HCT116 (cell line): ENCODE results near the gene RNASEL. TPM values are rescaled to one million over a fixed set of nuclear protein-coding genes. Genes with fewer than 3 reads are reported as not detected.

Source experiments
- ATAC-seq: fragments of 200-7000 bp; cut with Tn5 transposase; 2 replicates; pipeline ENCODE4 v1.9.1; 2020; ENCODE audit warnings: mild to moderate bottlenecking, moderate library complexity
- BruUV-seq: library from RNA; stranded (reverse); fragments of 400-500 nt; replicated peaks from 2 replicates; lab custom pipeline; 2021; lab: Mats Ljungman, UMichigan
- CTCF ChIA-PET: fragments of 300-600 bp; sonication (Branson Sonifier 250); formaldehyde crosslinking; loops from one replicate; lab custom pipeline; 2021; ENCODE audit warnings: antibody characterized with exemption; lab: Charles Lee
- POLR2A ChIA-PET: fragments of 300-600, 350-600 bp; sonication (Branson Sonifier 250); formaldehyde crosslinking; loops from one replicate; lab custom pipeline; 2021; ENCODE audit warnings: antibody characterized with exemption; lab: Charles Lee
- RAD21 ChIA-PET, 2 experiments: fragments of 300-600 bp; sonication (Branson Sonifier 250); formaldehyde crosslinking; loops; one replicate each; lab custom pipeline; 2023; ENCODE audit warnings: low total read pairs in 2 of 2; ENCODE audit not compliant: uncharacterized antibody in 2 of 2, unreplicated experiment in 2 of 2, low non-redundant PET in 1 of 2; lab: Charles Lee
- DNase-seq: peaks from one replicate; pipeline ENCODE4 v3.0.0-alpha.2; 2010; ENCODE audit warnings: low read depth, low spot score
- H2AFZ ChIP-seq: fragments of 200-600 bp; shearing (Covaris generic), sonication (generic); 2 replicates; pipeline ENCODE4 v1.6.1; 2017; ENCODE audit warnings: low read depth, mixed run types, mixed read lengths, antibody characterized with exemption, low read length; ENCODE audit not compliant: poor library complexity, severe bottlenecking
- H3K27ac ChIP-seq: 2 replicates; pipeline ENCODE4 v1.5.1; 2012; ENCODE audit warnings: low read depth, low read length
- H3K27me3 ChIP-seq: fragments of 200-600 bp; sonication (generic); 2 replicates; pipeline ENCODE4 v1.6.1; 2016; ENCODE audit warnings: mixed run types, low read length, mixed read lengths; ENCODE audit not compliant: insufficient read depth
- H3K36me3 ChIP-seq, 2 experiments: fragments of 200-500 bp in 1 of 2; fragments of 200-600 bp in 1 of 2; sonication (Bioruptor generic) in 1 of 2; sonication (generic) in 1 of 2; 2 replicates each; pipeline versions ENCODE4 v1.5.1 to v1.6.1; 2014 to 2016; ENCODE audit warnings: low read length in 2 of 2, inconsistent platforms in 1 of 2, mixed read lengths in 1 of 2, mixed run types in 1 of 2; ENCODE audit not compliant: insufficient read depth in 2 of 2, control insufficient read depth in 1 of 2
- H3K4me1 ChIP-seq, 2 experiments: fragments of 200-600 bp in 1 of 2; sonication (generic) in 1 of 2; 2 replicates each; pipeline versions ENCODE4 v1.5.1 to v1.6.1; 2012 to 2017; ENCODE audit warnings: low read length in 2 of 2, inconsistent platforms in 1 of 2, mild to moderate bottlenecking in 1 of 2, mixed read lengths in 1 of 2, mixed run types in 1 of 2, moderate library complexity in 1 of 2; ENCODE audit not compliant: insufficient read depth in 2 of 2, control insufficient read depth in 1 of 2
- H3K4me2 ChIP-seq: fragments of 200-600 bp; sonication (generic); 2 replicates; pipeline ENCODE4 v1.6.1; 2017; ENCODE audit warnings: mixed run types, low read length, mixed read lengths
- H3K4me3 ChIP-seq, 2 experiments: fragments of 200-600 bp in 1 of 2; sonication (generic) in 1 of 2; replicated peaks in 1 of 2; 2 replicates each; pipeline ENCODE4 v1.5.1; 2011 to 2016; ENCODE audit warnings: low read length in 2 of 2, control low read depth in 1 of 2, low read depth in 1 of 2, mild to moderate bottlenecking in 1 of 2, mixed read lengths in 1 of 2, mixed run types in 1 of 2
- H3K79me2 ChIP-seq: fragments of 200-600 bp; sonication (generic); 2 replicates; pipeline ENCODE4 v1.6.1; 2017; ENCODE audit warnings: mild to moderate bottlenecking, mixed run types, low read length, moderate library complexity, mixed read lengths; ENCODE audit not compliant: insufficient read depth
- H3K9ac ChIP-seq: fragments of 200-600 bp; sonication (generic); 2 replicates; pipeline ENCODE4 v1.6.1; 2016; ENCODE audit warnings: low read length, mixed read lengths
- H3K9me2 ChIP-seq: fragments of 200-600 bp; sonication (generic), shearing (Covaris generic); 2 replicates; pipeline ENCODE4 v1.6.1; 2017; ENCODE audit warnings: mixed run types, mild to moderate bottlenecking, moderate library complexity; ENCODE audit not compliant: insufficient read depth
- H3K9me3 ChIP-seq, 2 experiments: fragments of 200-500 bp in 1 of 2; fragments of 200-600 bp in 1 of 2; sonication (Bioruptor generic) in 1 of 2; sonication (generic) in 1 of 2; 2 replicates each; pipeline ENCODE4 v1.6.1; 2014 to 2017; ENCODE audit warnings: low read length in 2 of 2, mixed read lengths in 2 of 2, inconsistent platforms in 1 of 2, low read depth in 1 of 2, mild to moderate bottlenecking in 1 of 2, mixed run types in 1 of 2, moderate library complexity in 1 of 2; ENCODE audit not compliant: control insufficient read depth in 1 of 2, insufficient read depth in 1 of 2
- H4K20me1 ChIP-seq: fragments of 200-600 bp; sonication (generic), shearing (Covaris generic); 2 replicates; pipeline ENCODE4 v1.6.1; 2017; ENCODE audit warnings: mixed run types, mild to moderate bottlenecking, moderate library complexity; ENCODE audit not compliant: insufficient read depth
- CBX3 ChIP-seq: IDR thresholded peaks from 2 replicates; pipeline ENCODE4 v1.6.1; 2012; ENCODE audit warnings: low read depth
- EGR1 ChIP-seq: IDR thresholded peaks from 2 replicates; pipeline ENCODE4 v1.6.1; 2012; ENCODE audit warnings: low read depth
- EZH2 ChIP-seq: fragments of 200-600 bp; sonication (generic); IDR thresholded peaks from 2 replicates; pipeline ENCODE4 v1.6.1; 2017; ENCODE audit warnings: antibody characterized with exemption, mixed run types
- POLR2AphosphoS5 ChIP-seq: IDR thresholded peaks from 2 replicates; pipeline ENCODE4 v1.6.1; 2011; ENCODE audit warnings: mild to moderate bottlenecking, low read depth, low read length, moderate library complexity
- SIN3A ChIP-seq: IDR thresholded peaks from 2 replicates; pipeline ENCODE4 v1.6.1; 2012; ENCODE audit warnings: low read depth
- SP1 ChIP-seq: IDR thresholded peaks from 2 replicates; pipeline ENCODE4 v1.6.1; 2012; ENCODE audit warnings: low read depth
- SRF ChIP-seq: IDR thresholded peaks from 2 replicates; pipeline ENCODE4 v1.6.1; 2012; ENCODE audit warnings: low read depth
- intact Hi-C: fragments of 100-400 bp; cut with micrococcal nuclease; formaldehyde crosslinking; loops from 2 replicates; pipeline ENCODE4 v1.10.0; 2022
- total RNA-seq: library from RNA; stranded (reverse); gene quantifications from one replicate; pipeline ENCODE4 v1.2.1, GENCODE V29; 2021; ENCODE audit not compliant: unreplicated experiment
- TF ChIP-seq, protein P1 (sequence below): IDR thresholded peaks from 2 replicates; pipeline ENCODE4 v1.6.1; 2011; ENCODE audit warnings: mild to moderate bottlenecking, low read length, moderate library complexity; ENCODE audit not compliant: insufficient replicate concordance; ENCODE audit errors: extremely low read depth

RNASEL gene
- total RNA-seq, 1 experiment from 2014 or later: 2.9 TPM

DNA sequence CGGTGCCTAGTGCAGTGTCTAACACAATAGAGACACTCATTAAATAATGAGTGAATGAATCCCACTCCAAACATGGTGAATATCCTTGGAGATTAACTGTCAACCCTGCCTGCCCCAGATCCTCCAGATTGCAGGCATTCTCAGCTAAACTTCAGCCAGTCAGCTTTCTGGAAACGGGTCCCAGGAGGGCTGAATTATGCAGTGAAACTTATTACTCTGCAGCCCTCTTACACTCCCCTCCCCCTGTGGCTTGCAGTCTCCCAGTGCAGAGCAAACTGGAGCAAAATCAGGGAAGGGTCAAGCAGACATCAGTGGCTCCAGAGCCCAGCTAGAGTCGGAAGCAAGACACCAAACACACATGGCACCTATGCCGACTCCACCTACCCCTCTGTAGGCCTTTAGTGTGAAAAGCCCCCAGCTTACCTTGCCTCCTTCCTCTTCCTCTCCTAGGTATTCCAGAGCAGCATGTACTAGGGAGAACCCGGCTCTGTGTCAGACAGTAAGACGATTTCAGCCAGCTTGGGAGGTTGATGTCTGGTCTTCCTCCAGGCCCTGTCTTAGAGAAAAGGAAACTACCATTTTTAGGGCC lies 21.6 kb upstream of the RNASEL start:
- no peaks in the 10 kb centered on the region for H3K4me1 ChIP-seq
- POLR2A ChIA-PET: no interaction called here
- no TSS peak for BruUV-seq
- CTCF ChIA-PET: no interaction called here
- no peak for DNase-seq
- ATAC-seq: no peak
- intact Hi-C loops: no loop called here
- H3K9me2 ChIP-seq: no peaks in the 10 kb centered on the region
- H3K4me3 ChIP-seq: no peak overlapping the region
- no peak overlapping the region for H3K4me2 ChIP-seq
- TF ChIP-seq EGR1 (no peak), EZH2 (no peak), POLR2AphosphoS5 (no peak), SRF (no peak), SP1 (no peak), CBX3 (no peak), SIN3A (no peak)
- TF ChIP-seq, protein P1, sequence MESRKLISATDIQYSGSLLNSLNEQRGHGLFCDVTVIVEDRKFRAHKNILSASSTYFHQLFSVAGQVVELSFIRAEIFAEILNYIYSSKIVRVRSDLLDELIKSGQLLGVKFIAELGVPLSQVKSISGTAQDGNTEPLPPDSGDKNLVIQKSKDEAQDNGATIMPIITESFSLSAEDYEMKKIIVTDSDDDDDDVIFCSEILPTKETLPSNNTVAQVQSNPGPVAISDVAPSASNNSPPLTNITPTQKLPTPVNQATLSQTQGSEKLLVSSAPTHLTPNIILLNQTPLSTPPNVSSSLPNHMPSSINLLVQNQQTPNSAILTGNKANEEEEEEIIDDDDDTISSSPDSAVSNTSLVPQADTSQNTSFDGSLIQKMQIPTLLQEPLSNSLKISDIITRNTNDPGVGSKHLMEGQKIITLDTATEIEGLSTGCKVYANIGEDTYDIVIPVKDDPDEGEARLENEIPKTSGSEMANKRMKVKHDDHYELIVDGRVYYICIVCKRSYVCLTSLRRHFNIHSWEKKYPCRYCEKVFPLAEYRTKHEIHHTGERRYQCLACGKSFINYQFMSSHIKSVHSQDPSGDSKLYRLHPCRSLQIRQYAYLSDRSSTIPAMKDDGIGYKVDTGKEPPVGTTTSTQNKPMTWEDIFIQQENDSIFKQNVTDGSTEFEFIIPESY: no peak
- RAD21 ChIA-PET: no interaction called here
- no peak overlapping the region for H2AFZ ChIP-seq
- H3K27me3 ChIP-seq: no peaks in the 10 kb centered on the region
- no peaks in the 10 kb centered on the region for H3K9me3 ChIP-seq
- no peaks in the 10 kb centered on the region for H3K79me2 ChIP-seq
- no peaks in the 10 kb centered on the region for H4K20me1 ChIP-seq
- H3K9ac ChIP-seq: no peak overlapping the region
- no peak overlapping the region for H3K27ac ChIP-seq
- no peaks in the 10 kb centered on the region for H3K36me3 ChIP-seq
